D721Med (cell line): ENCODE data around the gene TUBGCP6.

Experiments used
- DNase-seq: peaks from one replicate; pipeline ENCODE4 v3.0.0; 2011; ENCODE audit warnings: low spot score; ENCODE audit not compliant: insufficient read length
- FAIRE-seq: peaks from 2 replicates; lab custom pipeline; 2011; peaks lifted over from hg19 to GRCh38; lab: Jason Lieb, UNC
- TF ChIP-seq, protein P1 (sequence below): IDR thresholded peaks from 2 replicates; pipeline ENCODE4 v1.5.1; 2012; ENCODE audit warnings: mild to moderate bottlenecking, control low read depth; ENCODE audit not compliant: insufficient read depth; ENCODE audit errors: missing control alignments

The TUBGCP6 gene

DNA sequence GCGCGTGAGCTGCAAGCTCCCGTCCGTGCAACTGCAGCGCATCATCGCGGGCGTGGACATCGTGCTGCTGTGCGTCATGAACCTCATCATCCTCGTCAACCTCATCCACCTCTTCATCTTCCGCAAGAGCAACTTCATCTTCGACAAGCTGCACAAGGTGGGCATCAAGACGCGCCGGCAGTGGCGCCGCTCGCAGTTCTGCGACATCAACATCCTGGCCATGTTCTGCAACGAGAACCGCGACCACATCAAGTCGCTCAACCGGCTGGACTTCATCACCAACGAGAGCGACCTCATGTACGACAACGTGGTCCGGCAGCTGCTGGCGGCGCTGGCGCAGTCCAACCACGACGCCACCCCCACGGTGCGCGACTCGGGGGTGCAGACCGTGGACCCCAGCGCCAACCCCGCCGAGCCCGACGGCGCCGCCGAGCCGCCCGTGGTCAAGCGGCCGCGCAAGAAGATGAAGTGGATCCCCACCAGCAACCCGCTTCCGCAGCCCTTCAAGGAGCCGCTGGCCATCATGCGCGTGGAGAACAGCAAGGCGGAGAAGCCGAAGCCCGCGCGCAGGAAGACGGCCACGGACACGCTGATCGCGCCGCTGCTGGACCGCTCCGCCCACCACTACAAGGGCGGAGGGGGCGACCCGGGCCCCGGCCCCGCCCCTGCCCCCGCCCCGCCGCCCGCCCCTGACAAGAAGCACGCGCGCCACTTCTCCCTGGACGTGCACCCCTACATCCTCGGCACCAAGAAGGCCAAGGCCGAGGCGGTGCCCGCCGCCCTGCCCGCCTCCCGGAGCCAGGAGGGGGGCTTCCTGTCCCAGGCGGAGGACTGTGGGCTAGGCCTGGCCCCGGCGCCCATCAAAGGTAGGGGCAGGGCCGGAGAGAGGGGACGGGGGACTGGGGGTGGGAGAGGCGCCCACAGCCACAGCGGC, 67.0 kb downstream of the TUBGCP6 start:
- TF ChIP-seq, protein P1, sequence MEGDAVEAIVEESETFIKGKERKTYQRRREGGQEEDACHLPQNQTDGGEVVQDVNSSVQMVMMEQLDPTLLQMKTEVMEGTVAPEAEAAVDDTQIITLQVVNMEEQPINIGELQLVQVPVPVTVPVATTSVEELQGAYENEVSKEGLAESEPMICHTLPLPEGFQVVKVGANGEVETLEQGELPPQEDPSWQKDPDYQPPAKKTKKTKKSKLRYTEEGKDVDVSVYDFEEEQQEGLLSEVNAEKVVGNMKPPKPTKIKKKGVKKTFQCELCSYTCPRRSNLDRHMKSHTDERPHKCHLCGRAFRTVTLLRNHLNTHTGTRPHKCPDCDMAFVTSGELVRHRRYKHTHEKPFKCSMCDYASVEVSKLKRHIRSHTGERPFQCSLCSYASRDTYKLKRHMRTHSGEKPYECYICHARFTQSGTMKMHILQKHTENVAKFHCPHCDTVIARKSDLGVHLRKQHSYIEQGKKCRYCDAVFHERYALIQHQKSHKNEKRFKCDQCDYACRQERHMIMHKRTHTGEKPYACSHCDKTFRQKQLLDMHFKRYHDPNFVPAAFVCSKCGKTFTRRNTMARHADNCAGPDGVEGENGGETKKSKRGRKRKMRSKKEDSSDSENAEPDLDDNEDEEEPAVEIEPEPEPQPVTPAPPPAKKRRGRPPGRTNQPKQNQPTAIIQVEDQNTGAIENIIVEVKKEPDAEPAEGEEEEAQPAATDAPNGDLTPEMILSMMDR = no peak
- no peak for DNase-seq
- FAIRE-seq = no peak

DNA sequence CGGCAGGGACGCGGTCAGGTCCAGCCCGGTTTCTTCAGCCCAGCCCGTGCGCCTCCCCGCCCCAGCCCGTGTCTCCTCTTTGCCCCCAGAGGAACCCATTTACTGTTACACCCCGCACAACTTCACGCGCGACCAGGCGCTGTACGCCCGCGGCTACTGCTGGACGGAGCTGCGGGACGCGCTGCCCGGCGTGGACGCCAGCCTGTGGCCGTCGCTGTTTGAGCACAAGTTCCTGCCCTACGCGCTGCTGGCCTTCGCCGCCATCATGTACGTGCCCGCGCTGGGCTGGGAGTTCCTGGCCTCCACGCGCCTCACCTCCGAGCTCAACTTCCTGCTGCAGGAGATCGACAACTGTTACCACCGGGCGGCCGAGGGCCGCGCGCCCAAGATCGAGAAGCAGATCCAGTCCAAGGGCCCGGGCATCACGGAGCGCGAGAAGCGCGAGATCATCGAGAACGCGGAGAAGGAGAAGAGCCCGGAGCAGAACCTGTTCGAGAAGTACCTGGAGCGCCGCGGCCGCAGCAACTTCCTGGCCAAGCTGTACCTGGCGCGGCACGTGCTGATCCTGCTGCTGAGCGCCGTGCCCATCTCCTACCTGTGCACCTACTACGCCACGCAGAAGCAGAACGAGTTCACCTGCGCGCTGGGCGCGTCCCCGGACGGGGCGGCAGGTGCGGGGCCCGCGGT, 67.8 kb downstream of the TUBGCP6 start:
- DNase-seq (no peak), FAIRE-seq (no peak)
- TF ChIP-seq, protein P1 = no peak

DNA sequence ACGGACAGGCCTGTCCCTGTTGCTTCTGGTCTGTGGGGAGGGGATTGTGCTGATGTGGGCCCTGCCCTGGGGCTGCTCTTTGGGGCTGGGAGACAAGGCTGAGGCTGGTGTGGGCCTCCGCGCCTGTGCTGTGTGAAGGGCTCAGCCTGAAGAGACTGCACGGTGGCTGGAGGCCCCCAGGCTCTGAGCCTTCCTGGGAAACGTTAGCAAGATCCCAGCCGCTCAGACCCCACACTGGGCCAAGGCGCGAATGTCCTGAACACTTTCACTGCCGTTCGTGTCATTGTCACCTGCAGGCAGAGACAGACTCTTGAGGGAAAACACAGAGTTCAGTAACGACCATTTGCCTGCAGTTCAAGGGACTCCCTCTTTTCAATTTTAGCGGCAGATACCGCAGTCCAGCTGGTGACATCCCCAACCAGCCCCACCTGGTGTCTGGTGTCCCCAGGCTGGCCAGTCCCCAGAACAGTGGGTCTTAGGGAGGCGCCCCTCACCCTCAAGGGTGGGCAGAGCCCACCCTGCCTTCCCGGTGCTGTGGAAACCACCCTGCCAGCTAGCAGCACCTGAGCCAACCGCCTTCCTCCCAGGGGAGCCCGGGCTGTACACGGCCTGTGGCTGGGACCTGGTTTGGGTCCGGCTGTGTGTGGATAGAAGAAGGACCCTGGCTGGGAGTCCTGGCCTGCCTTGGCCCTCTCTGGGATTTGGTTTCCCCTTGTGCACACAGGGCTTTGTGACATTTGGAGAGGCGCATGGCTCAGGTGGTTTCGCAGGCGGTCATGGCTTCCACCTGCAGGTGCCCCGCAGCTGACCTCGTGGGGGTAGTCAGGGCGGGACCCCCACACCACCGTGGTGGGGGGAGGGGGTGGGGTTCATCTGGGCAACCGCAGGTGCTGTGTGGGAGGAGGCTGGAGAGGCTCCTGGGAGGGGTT, 68.6 kb downstream of the TUBGCP6 start:
- TF ChIP-seq, protein P1 = no peak
- FAIRE-seq = no peak
- DNase-seq = no peak

DNA sequence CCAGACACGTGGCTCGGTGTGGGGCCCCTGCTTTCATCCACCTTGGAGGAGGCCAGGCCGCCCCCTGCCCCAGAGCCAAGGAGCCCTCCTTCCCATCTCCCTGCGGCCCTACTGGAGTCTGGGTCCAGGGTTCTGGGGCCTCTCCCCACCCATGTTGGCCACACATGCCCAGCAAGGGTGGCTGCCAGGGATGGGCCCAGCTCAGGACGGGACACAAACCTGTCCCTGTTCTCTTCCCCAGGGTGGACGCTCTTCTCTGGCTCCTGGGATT, 69.7 kb downstream of the TUBGCP6 start:
- DNase-seq = no peak
- TF ChIP-seq, protein P1 = no peak
- FAIRE-seq = no peak

DNA sequence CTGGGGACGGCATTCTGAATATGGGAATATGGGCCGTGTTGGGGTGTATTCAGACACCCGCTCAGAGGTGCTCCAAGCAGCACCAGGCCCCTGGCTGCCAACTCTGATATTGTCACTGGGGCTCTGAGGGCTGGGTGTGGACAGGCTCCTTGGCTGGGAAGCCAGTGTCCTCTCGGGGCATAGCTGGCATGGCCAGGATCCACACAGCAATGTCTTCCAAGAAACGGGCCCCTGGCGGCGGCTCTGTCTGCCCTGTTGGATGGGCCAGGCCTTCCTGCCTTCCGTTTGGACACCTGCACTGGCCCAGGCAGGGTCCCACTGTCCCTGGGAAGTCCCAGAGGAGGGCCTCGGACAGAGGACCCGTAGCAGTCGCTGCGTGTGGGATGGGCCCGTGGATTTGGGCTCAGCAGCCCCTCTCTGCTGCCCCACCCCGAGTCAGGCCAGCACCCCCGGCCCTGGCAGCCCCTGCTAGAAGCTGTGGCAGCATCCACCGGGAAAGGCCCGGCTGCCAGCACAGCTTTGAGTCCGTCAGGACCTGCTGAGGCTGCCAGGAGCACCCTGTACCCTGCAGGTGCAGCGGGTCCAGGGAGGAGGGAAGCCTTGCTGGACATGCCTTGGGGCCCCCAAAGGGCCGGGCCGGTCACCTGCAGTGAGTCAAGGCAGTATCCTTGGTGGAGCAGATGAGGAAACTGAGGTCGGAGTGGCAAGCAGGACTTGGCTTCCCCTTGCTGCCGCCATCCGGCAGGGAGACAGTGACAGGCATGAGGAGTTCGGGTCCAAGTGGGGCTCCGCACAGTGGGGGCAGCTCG, 70.2 kb downstream of the TUBGCP6 start:
- TF ChIP-seq, protein P1 = no peak
- FAIRE-seq (no peak), DNase-seq (no peak)

DNA sequence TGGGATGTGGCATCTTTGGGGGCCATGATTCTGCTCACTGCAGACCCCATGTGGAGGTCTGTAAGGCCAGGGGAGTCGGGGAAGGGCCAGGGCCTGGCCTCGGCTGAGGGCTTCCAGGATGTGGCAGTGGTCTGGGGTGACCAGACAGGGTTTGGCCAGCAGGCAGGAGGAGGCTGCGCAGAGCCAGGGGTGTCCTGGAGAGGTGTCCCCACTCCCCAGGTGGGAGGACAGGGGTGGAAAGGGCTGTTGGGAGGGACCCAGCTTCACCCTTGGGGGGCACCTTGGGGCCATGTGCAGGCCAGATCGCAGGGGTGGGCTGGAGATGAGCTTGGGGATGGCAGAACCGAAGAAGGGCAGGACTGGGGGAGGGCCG, 70.9 kb downstream of the TUBGCP6 start:
- TF ChIP-seq, protein P1 = no peak
- FAIRE-seq (no peak), DNase-seq (no peak)
